ENCODE measurements around the gene EHMT1.
"Not testable (repeated sequence)": the region's sequence is repeated elsewhere in the genome, so short reads cannot be mapped to it uniquely, and the experiment has no call there.

EHMT1 gene

GRCh38 chr9:137795156-137795666, 176.4 kb downstream of the EHMT1 start:
- no peak for DNase-seq

GRCh38 chr9:137797206-137798120, 178.7 kb downstream of the EHMT1 start:
- DNase-seq, result no peak

- DNase-seq, result no peak
These were observed 179.3 kb downstream of the EHMT1 start for GRCh38 chr9:137798142-137798541.

GRCh38 chr9:137798901-137799629, 180.3 kb downstream of the EHMT1 start:
- DNase-seq, result no peak

- DNase-seq, result no peak
These were observed 180.8 kb downstream of the EHMT1 start for GRCh38 chr9:137799630-137799983.

- DNase-seq, result no peak
These were observed 181.6 kb downstream of the EHMT1 start for GRCh38 chr9:137800196-137801022.

GRCh38 chr9:137801023-137801319, 182.2 kb downstream of the EHMT1 start:
- DNase-seq, result no peak

GRCh38 chr9:137802021-137802420, 183.2 kb downstream of the EHMT1 start:
- DNase-seq, result no peak

- DNase-seq, result no peak
These were observed 183.9 kb downstream of the EHMT1 start for GRCh38 chr9:137802521-137803243.

GRCh38 chr9:137804908-137805630, 186.3 kb downstream of the EHMT1 start:
- no peak for DNase-seq

GRCh38 chr9:137807721-137808703, 189.2 kb downstream of the EHMT1 start:
- no peak for DNase-seq

GRCh38 chr9:137809040-137809576, 190.3 kb downstream of the EHMT1 start:
- DNase-seq, result no peak

GRCh38 chr9:137809726-137810450, 191.1 kb downstream of the EHMT1 start:
- DNase-seq, result not testable (repeated sequence)

- no peak for DNase-seq
These were observed 192.6 kb downstream of the EHMT1 start for GRCh38 chr9:137811283-137811870.

- DNase-seq, result no peak
These were observed 193.7 kb downstream of the EHMT1 start for GRCh38 chr9:137812356-137813023.

GRCh38 chr9:137813167-137813566, 194.4 kb downstream of the EHMT1 start:
- peak; percentile 56 for DNase-seq

- no peak for DNase-seq
These were observed 195.0 kb downstream of the EHMT1 start for GRCh38 chr9:137813651-137814415.

GRCh38 chr9:137814436-137814835, 195.6 kb downstream of the EHMT1 start:
- DNase-seq, result no peak
